ENCODE results near the gene ATIC. TPM values are rescaled to one million over a fixed set of nuclear protein-coding genes. Genes with fewer than 3 reads are reported as not detected.

Gene ATIC
- polyA plus RNA-seq, 2 of the 4 experiments (the other 2 are of a cell fraction), result 298 to 328 TPM

GRCh38 chr2:215379948-215380347 is 68.1 kb downstream of the ATIC start:
- Histone ChIP-seq H3K4me2 (no peak overlapping the region), H3K4me3 (no peak overlapping the region), H3K9me3 (no peaks in the 10 kb centered on the region), H3K4me1 (no peaks in the 10 kb centered on the region), H3K27ac (no peak overlapping the region)
- DNase-seq (ENCODE audit: low read depth in 1 of 2, low spot score in 1 of 2) (no peak), FAIRE-seq (no peak), ATAC-seq (no peak)
- TF ChIP-seq JUNB (IDR thresholded peaks at IDR 0.05) (no peak), JUN (IDR thresholded peaks at IDR 0.05) (no peak), KDM1A (IDR thresholded peaks at IDR 0.05; ENCODE audit: low read depth) (no peak), RAD21 (conservative IDR thresholded peaks at IDR 0.05 in 1 of 2, IDR thresholded peaks at IDR 0.05 in 1 of 2) (no peak), RCOR1 (IDR thresholded peaks at IDR 0.05; ENCODE audit: low read depth, low read length) (no peak), MAFK (IDR thresholded peaks at IDR 0.05; ENCODE audit: partially characterized antibody) (no peak), CHD4 (IDR thresholded peaks at IDR 0.05; ENCODE audit: borderline replicate concordance) (no peak), HEYL (CRISPR knock-in tag; IDR thresholded peaks at IDR 0.05) (no peak), MAX (IDR thresholded peaks at IDR 0.05) (no peak), HOXB13 (CRISPR knock-in tag; IDR thresholded peaks at IDR 0.05; ENCODE audit: low read depth) (no peak), ZSCAN20 (CRISPR knock-in tag; IDR thresholded peaks at IDR 0.05) (no peak), EP300 (IDR thresholded peaks at IDR 0.05) (no peak), HES2 (IDR thresholded peaks at IDR 0.05) (no peak)
- TF ChIP-seq, protein P1, sequence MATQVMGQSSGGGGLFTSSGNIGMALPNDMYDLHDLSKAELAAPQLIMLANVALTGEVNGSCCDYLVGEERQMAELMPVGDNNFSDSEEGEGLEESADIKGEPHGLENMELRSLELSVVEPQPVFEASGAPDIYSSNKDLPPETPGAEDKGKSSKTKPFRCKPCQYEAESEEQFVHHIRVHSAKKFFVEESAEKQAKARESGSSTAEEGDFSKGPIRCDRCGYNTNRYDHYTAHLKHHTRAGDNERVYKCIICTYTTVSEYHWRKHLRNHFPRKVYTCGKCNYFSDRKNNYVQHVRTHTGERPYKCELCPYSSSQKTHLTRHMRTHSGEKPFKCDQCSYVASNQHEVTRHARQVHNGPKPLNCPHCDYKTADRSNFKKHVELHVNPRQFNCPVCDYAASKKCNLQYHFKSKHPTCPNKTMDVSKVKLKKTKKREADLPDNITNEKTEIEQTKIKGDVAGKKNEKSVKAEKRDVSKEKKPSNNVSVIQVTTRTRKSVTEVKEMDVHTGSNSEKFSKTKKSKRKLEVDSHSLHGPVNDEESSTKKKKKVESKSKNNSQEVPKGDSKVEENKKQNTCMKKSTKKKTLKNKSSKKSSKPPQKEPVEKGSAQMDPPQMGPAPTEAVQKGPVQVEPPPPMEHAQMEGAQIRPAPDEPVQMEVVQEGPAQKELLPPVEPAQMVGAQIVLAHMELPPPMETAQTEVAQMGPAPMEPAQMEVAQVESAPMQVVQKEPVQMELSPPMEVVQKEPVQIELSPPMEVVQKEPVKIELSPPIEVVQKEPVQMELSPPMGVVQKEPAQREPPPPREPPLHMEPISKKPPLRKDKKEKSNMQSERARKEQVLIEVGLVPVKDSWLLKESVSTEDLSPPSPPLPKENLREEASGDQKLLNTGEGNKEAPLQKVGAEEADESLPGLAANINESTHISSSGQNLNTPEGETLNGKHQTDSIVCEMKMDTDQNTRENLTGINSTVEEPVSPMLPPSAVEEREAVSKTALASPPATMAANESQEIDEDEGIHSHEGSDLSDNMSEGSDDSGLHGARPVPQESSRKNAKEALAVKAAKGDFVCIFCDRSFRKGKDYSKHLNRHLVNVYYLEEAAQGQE (IDR thresholded peaks at IDR 0.05), result no peak
- TF ChIP-seq, protein P2, sequence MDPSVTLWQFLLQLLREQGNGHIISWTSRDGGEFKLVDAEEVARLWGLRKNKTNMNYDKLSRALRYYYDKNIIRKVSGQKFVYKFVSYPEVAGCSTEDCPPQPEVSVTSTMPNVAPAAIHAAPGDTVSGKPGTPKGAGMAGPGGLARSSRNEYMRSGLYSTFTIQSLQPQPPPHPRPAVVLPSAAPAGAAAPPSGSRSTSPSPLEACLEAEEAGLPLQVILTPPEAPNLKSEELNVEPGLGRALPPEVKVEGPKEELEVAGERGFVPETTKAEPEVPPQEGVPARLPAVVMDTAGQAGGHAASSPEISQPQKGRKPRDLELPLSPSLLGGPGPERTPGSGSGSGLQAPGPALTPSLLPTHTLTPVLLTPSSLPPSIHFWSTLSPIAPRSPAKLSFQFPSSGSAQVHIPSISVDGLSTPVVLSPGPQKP (IDR thresholded peaks at IDR 0.05; ENCODE audit: low read depth, low read length), result no peak
- POLR2A ChIA-PET, result no interaction called here
- WGBS (ENCODE audit: missing lambda C conversion rate), result 89% methylated on average over 6 of the region's 6 CpGs
- CTCF ChIA-PET, result interaction anchor here (0.7 to 1.9 kb wide), 6 partner anchors 11 to 551 kb away, joined by 3 to 6 read pairs (median 3); no protein-coding TSS in a partner anchor

DNA sequence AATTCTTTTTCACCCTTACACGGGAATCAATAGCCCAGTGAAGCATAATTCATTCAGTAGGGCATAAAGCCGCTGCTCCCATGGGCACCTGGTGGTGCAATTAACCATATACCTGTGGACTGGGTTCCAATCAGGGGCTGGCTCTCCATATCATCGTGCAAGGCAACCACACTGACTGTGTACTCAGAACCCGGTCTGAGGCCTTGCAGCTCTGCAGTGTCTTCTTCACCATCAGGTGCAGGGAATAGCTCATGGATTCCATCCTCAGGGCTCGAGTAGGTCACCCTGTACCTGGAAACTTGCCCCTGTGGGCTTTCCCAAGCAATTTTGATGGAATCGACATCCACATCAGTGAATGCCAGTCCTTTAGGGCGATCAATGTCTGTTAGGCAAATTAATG is 68.8 kb downstream of the ATIC start:
- no peaks in the 10 kb centered on the region for H3K4me1 ChIP-seq
- no peak overlapping the region for H3K27ac ChIP-seq
- H3K4me2 ChIP-seq, result no peak overlapping the region
- H3K4me3 ChIP-seq, result no peak overlapping the region
- TF ChIP-seq HDAC2 (IDR thresholded peaks at IDR 0.05) (no peak), HOXB5 (CRISPR knock-in tag; IDR thresholded peaks at IDR 0.05) (no peak), EP300 (IDR thresholded peaks at IDR 0.05) (no peak), MAZ (IDR thresholded peaks at IDR 0.05; ENCODE audit: borderline replicate concordance, low read depth, low read length) (no peak), ESRRA (IDR thresholded peaks at IDR 0.05; ENCODE audit: borderline replicate concordance, low read length) (no peak), GATA3 (IDR thresholded peaks at IDR 0.05; ENCODE audit: borderline replicate concordance) (no peak), ZFP36 (IDR thresholded peaks at IDR 0.05; ENCODE audit: borderline replicate concordance, partially characterized antibody) (no peak), TP53 (CRISPR knock-in tag; IDR thresholded peaks at IDR 0.05) (no peak), HOXA7 (CRISPR knock-in tag; IDR thresholded peaks at IDR 0.05) (no peak)
- ATAC-seq (no peak; a peak in 1 of 6 replicates), FAIRE-seq (no peak), DNase-seq (ENCODE audit: low read depth in 1 of 2, low spot score in 1 of 2) (no peak)
- ChIA-PET CTCF (interaction anchor here (1.0 to 1.9 kb wide), 3 partner anchors 10 to 551 kb away, joined by 3 to 4 read pairs (median 3); no protein-coding TSS in a partner anchor), POLR2A (no interaction called here)
- H3K9me3 ChIP-seq, result no peaks in the 10 kb centered on the region
- WGBS (ENCODE audit: missing lambda C conversion rate), result 90% methylated on average over 7 of the region's 7 CpGs

All from A549 (cell line).